H9 (cell line): Measurements from ENCODE around the gene BACH2. TPM values are rescaled to one million over a fixed set of nuclear protein-coding genes. Genes with fewer than 3 reads are reported as not detected.

Experiments
- DNase-seq: peaks from one replicate; pipeline ENCODE4 v3.0.0-alpha.2; 2017
- H2AFZ ChIP-seq: one replicate; pipeline ENCODE4 v1.6.1; 2013; ENCODE audit warnings: mild to moderate bottlenecking, low read length, control low read depth, moderate library complexity
- H2AK5ac ChIP-seq: 2 replicates; pipeline ENCODE4 v1.6.1; 2013; ENCODE audit warnings: low read length, control low read depth, mixed read lengths; ENCODE audit not compliant: insufficient read length
- H2BK120ac ChIP-seq: one replicate; pipeline ENCODE4 v1.6.1; 2013; ENCODE audit warnings: low read depth, mild to moderate bottlenecking, low read length, control low read depth, inconsistent platforms; ENCODE audit not compliant: poor library complexity, severe bottlenecking
- H2BK12ac ChIP-seq: 2 replicates; pipeline ENCODE4 v1.6.1; 2013; ENCODE audit warnings: low read length, control low read depth, mixed read lengths, low read depth; ENCODE audit not compliant: insufficient read length
- H2BK15ac ChIP-seq: 2 replicates; pipeline ENCODE4 v1.6.1; 2013; ENCODE audit warnings: low read depth, low read length, control low read depth
- H2BK20ac ChIP-seq: one replicate; pipeline ENCODE4 v1.6.1; 2013; ENCODE audit warnings: low read depth, mild to moderate bottlenecking, low read length, control low read depth, inconsistent platforms; ENCODE audit not compliant: poor library complexity, severe bottlenecking
- H2BK5ac ChIP-seq: 2 replicates; pipeline ENCODE4 v1.6.1; 2013; ENCODE audit warnings: low read length, control low read depth, mixed read lengths; ENCODE audit not compliant: insufficient read length
- H3K14ac ChIP-seq: 2 replicates; pipeline ENCODE4 v1.6.1; 2013; ENCODE audit warnings: low read length, control low read depth; ENCODE audit not compliant: insufficient read depth
- H3K18ac ChIP-seq: 2 replicates; pipeline ENCODE4 v1.6.1; 2013; ENCODE audit warnings: low read depth, mild to moderate bottlenecking, mixed read lengths, low read length, control low read depth; ENCODE audit not compliant: insufficient read length
- H3K23ac ChIP-seq: 2 replicates; pipeline ENCODE4 v1.6.1; 2013; ENCODE audit warnings: low read length, control low read depth, mixed read lengths, low read depth; ENCODE audit not compliant: insufficient read length
- H3K23me2 ChIP-seq: 2 replicates; pipeline ENCODE4 v1.6.1; 2013; ENCODE audit warnings: low read depth, mild to moderate bottlenecking, mixed read lengths, low read length, control low read depth; ENCODE audit not compliant: insufficient read length, poor library complexity, severe bottlenecking
- H3K27ac ChIP-seq: 2 replicates; pipeline ENCODE4 v1.5.1; 2013; ENCODE audit warnings: low read length, control low read depth, mixed read lengths, low read depth; ENCODE audit not compliant: insufficient read length
- H3K27me3 ChIP-seq: 2 replicates; pipeline ENCODE4 v1.6.1; 2013; ENCODE audit warnings: low read length, control low read depth, inconsistent platforms; ENCODE audit not compliant: insufficient read depth
- H3K4ac ChIP-seq: 2 replicates; pipeline ENCODE4 v1.6.1; 2013; ENCODE audit warnings: low read depth, mild to moderate bottlenecking, control low read depth, inconsistent platforms, low read length, moderate library complexity
- H3K4me1 ChIP-seq: 2 replicates; pipeline ENCODE4 v1.6.1; 2013; ENCODE audit warnings: low read length, control low read depth, inconsistent platforms; ENCODE audit not compliant: insufficient read depth
- H3K4me2 ChIP-seq: 2 replicates; pipeline ENCODE4 v1.6.1; 2013; ENCODE audit warnings: low read length, control low read depth, mixed read lengths; ENCODE audit not compliant: insufficient read length, insufficient read depth
- H3K56ac ChIP-seq: 2 replicates; pipeline ENCODE4 v1.6.1; 2013; ENCODE audit warnings: low read depth, mild to moderate bottlenecking, mixed read lengths, low read length, control low read depth; ENCODE audit not compliant: insufficient read length
- H3K79me1 ChIP-seq: 2 replicates; pipeline ENCODE4 v1.6.1; 2013; ENCODE audit warnings: low read depth, mild to moderate bottlenecking, moderate library complexity, low read length, control low read depth, inconsistent platforms; ENCODE audit not compliant: insufficient read depth, poor library complexity, severe bottlenecking
- H3K79me2 ChIP-seq: 2 replicates; pipeline ENCODE4 v1.6.1; 2013; ENCODE audit warnings: low read length, control low read depth, inconsistent platforms; ENCODE audit not compliant: insufficient read depth
- H3K9ac ChIP-seq: 2 replicates; pipeline ENCODE4 v1.6.1; 2013; ENCODE audit warnings: low read length, control low read depth, mixed read lengths; ENCODE audit not compliant: insufficient read length; ENCODE audit errors: extremely low read depth
- H3K9me3 ChIP-seq: one replicate; pipeline ENCODE4 v1.6.1; 2013; ENCODE audit warnings: low read depth, low read length, inconsistent platforms; ENCODE audit not compliant: control insufficient read depth
- H3T11ph ChIP-seq: one replicate; pipeline ENCODE4 v1.6.1; 2013; ENCODE audit warnings: mild to moderate bottlenecking, low read length, control low read depth, inconsistent platforms
- H4K20me1 ChIP-seq: one replicate; pipeline ENCODE4 v1.6.1; 2013; ENCODE audit not compliant: control insufficient read depth, insufficient read length, insufficient read depth
- H4K5ac ChIP-seq: 2 replicates; pipeline ENCODE4 v1.6.1; 2013; ENCODE audit warnings: low read depth, mild to moderate bottlenecking, mixed read lengths, low read length, control low read depth; ENCODE audit not compliant: insufficient read length
- H4K8ac ChIP-seq: replicated peaks from 2 replicates; pipeline ENCODE4 v1.6.1; 2013; ENCODE audit warnings: low read length, control low read depth, mixed read lengths, low read depth; ENCODE audit not compliant: insufficient read length
- H4K91ac ChIP-seq: 2 replicates; pipeline ENCODE4 v1.6.1; 2013; ENCODE audit warnings: low read depth, mild to moderate bottlenecking, moderate library complexity, mixed read lengths, low read length, control low read depth; ENCODE audit not compliant: insufficient read length
- H3K27ac Mint-ChIP-seq, 3 experiments: 2 replicates in 2 of 3; 3 replicates in 1 of 3; pipeline ENCODE4 v1.8.0; 2020 to 2021; ENCODE audit warnings: mixed read lengths in 3 of 3, mild to moderate bottlenecking in 1 of 3, moderate library complexity in 1 of 3
- H3K27me3 Mint-ChIP-seq: 2 replicates; pipeline ENCODE4 v1.8.0; 2021; ENCODE audit warnings: low read depth, mild to moderate bottlenecking, moderate library complexity, mixed read lengths
- H3K36me3 Mint-ChIP-seq, 3 experiments: 2 replicates in 2 of 3; 3 replicates in 1 of 3; pipeline ENCODE4 v1.8.0; 2020 to 2021; ENCODE audit warnings: low read depth in 3 of 3, mixed read lengths in 3 of 3; ENCODE audit not compliant: insufficient read depth in 1 of 3
- H3K4me1 Mint-ChIP-seq, 2 experiments: 2 replicates each; pipeline ENCODE4 v1.8.0; 2020; ENCODE audit warnings: mixed read lengths in 2 of 2
- H3K4me3 Mint-ChIP-seq, 2 experiments: 2 replicates in 1 of 2; 3 replicates in 1 of 2; pipeline ENCODE4 v1.8.0; 2020 to 2021; ENCODE audit warnings: mild to moderate bottlenecking in 2 of 2, mixed read lengths in 2 of 2, moderate library complexity in 1 of 2
- H3K9me3 Mint-ChIP-seq, 2 experiments: 2 replicates in 1 of 2; 3 replicates in 1 of 2; pipeline ENCODE4 v1.8.0; 2020; ENCODE audit warnings: mild to moderate bottlenecking in 2 of 2, mixed read lengths in 2 of 2, moderate library complexity in 1 of 2
- WGBS: extraction: QIAGEN DNeasy Blood & Tissue Kit; methylation state at CpG from one replicate; pipeline ENCODE4 v1.1.7; 2013; ENCODE audit warnings: missing lambda C conversion rate, low lambda C conversion rate, mixed read lengths; ENCODE audit not compliant: insufficient read length; ENCODE audit errors: extremely low coverage; 5-methylcytosine and 5-hydroxymethylcytosine counted together
- total RNA-seq: library from RNA; stranded (reverse); gene quantifications from 2 replicates; pipeline ENCODE4 v1.2.1, GENCODE V29; 2021
- TF ChIP-seq, protein P1 (sequence below): fragments of 200-600 bp; sonication (generic); conservative IDR thresholded peaks from 3 replicates; pipeline ENCODE4 v1.8.0; 2021; ENCODE audit warnings: antibody characterized with exemption, mild to moderate bottlenecking

BACH2 gene
- total RNA-seq, 1 experiment from 2014 or later = 2.0 TPM

DNA sequence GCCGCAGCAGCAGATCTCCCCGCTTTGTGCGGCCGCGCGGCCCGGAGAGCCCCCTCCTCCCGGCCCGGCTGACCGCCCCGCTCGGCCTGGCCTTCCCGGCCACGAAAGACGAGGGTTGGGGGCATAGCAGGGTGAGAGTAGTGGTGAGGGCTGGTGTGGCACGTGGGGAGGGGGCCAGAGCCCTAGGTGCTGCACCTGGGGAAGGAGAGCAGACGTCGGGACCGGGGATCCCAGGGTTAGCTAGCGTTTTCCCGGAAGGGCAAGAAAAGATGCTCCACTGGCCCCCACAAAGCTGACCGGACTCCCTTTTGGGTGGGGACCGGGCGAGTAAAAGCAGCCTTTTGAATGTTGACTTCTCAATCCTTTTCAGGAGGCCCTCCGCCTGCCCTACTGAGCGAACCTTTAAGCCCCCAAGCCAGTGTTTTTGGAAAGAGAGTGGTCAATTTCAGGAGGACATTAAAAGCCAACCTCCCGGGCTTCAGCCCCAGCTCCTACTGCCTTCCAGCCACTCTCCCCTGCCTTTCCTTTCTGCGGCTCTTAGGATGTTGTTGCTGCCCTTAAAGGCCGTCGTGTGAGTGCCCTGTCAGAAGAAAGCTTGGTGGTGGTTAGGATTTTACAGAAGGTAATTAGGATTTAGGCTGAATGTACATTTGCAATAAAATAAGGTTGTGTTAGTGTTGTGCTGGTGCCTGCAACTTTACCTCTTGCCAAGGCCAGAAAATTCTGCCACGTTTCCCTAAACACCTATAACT, 648 bp upstream of the BACH2 start:
- Histone ChIP-seq H3K9me3 (no peaks in the 10 kb centered on the region), H3K27me3 (peaks cover 18% of the 10 kb centered on the region; the same call in 1 of the 2 replicates), H2AK5ac (no peak overlapping the region), H3K4me2 (peak overlapping the region; percentile 82), H4K91ac (peak overlapping the region; percentile 63), H3K27ac (no peak overlapping the region), H3K23me2 (peaks cover 20% of the 10 kb centered on the region), H3K4me1 (no peaks in the 10 kb centered on the region; the same call in 1 of the 2 replicates), H3K79me2 (no peaks in the 10 kb centered on the region), H2BK120ac (no peak overlapping the region), H3K4ac (no peak overlapping the region; the same call in 1 of the 2 replicates), H3K9ac (peak overlapping the region; percentile 72), H2BK5ac (no peak overlapping the region), H2BK20ac (no peak overlapping the region), H4K20me1 (no peaks in the 10 kb centered on the region), H2AFZ (peak overlapping the region; percentile 32), H2BK12ac (peak overlapping the region; percentile 8), H4K8ac (no peak overlapping the region), H3K23ac (no peak overlapping the region), H3K14ac (peak overlapping the region; percentile 90), H4K5ac (no peak overlapping the region), H3K79me1 (no peaks in the 10 kb centered on the region), H3K56ac (no peak overlapping the region), H2BK15ac (no peak overlapping the region), H3T11ph (no peak overlapping the region), H3K18ac (peak overlapping the region; percentile 87)
- no CpG with 5 or more reads among the region's 31 CpGs for WGBS
- peak; percentile 35 for DNase-seq
- Mint-ChIP-seq H3K4me3 (peak overlapping the region; percentile 69 to 84), H3K9me3 (no peaks in the 10 kb centered on the region; a peak in 1 of 5 replicates), H3K4me1 (peaks cover 26 to 32% of the 10 kb centered on the region in 2 experiments), H3K36me3 (no peaks in the 10 kb centered on the region), H3K27me3 (peaks cover 56% of the 10 kb centered on the region), H3K27ac (no peak overlapping the region; a peak in 2 of 7 replicates)
- TF ChIP-seq, protein P1, sequence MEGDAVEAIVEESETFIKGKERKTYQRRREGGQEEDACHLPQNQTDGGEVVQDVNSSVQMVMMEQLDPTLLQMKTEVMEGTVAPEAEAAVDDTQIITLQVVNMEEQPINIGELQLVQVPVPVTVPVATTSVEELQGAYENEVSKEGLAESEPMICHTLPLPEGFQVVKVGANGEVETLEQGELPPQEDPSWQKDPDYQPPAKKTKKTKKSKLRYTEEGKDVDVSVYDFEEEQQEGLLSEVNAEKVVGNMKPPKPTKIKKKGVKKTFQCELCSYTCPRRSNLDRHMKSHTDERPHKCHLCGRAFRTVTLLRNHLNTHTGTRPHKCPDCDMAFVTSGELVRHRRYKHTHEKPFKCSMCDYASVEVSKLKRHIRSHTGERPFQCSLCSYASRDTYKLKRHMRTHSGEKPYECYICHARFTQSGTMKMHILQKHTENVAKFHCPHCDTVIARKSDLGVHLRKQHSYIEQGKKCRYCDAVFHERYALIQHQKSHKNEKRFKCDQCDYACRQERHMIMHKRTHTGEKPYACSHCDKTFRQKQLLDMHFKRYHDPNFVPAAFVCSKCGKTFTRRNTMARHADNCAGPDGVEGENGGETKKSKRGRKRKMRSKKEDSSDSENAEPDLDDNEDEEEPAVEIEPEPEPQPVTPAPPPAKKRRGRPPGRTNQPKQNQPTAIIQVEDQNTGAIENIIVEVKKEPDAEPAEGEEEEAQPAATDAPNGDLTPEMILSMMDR = 0 out of 3 replicates have a peak, but pooled peaks have one; percentile 13
